HG03064 (cell line): ENCODE data around the gene BMP10.
A peak's percentile ranks its signal among the peaks of the same experiment; 100 is the strongest.

Experiments
- ATAC-seq: cut with Tn5 transposase; IDR thresholded peaks from one replicate; pipeline ENCODE4 v1.9.1; 2021; ENCODE audit warnings: low read depth; ENCODE audit not compliant: unreplicated experiment

BMP10 gene

GRCh38 chr2:68871159-68871764 lies at the start of gene BMP10:
BMP10 (minus strand) TSS chr2:68871397; CDS start chr2:68871358, 39 bp downstream.
- no peak for ATAC-seq

GRCh38 chr2:68920481-68921170 lies 49.4 kb upstream of the BMP10 start:
- ATAC-seq: no peak

- ATAC-seq: no peak
These were observed 47.3 kb upstream of the BMP10 start for GRCh38 chr2:68918497-68918896.

GRCh38 chr2:68917034-68917718 lies 46.0 kb upstream of the BMP10 start:
- no peak for ATAC-seq

GRCh38 chr2:68916226-68916625 lies 45.0 kb upstream of the BMP10 start:
- ATAC-seq: no peak

GRCh38 chr2:68915393-68915792 lies 44.2 kb upstream of the BMP10 start:
- ATAC-seq: no peak

GRCh38 chr2:68913359-68913758 lies 42.2 kb upstream of the BMP10 start:
- no peak for ATAC-seq

GRCh38 chr2:68912732-68913131 lies 41.5 kb upstream of the BMP10 start:
- ATAC-seq: no peak

GRCh38 chr2:68912111-68912510 lies 40.9 kb upstream of the BMP10 start:
- ATAC-seq: no peak

GRCh38 chr2:68911709-68912108 lies 40.5 kb upstream of the BMP10 start:
- ATAC-seq: no peak

GRCh38 chr2:68911246-68911645 lies 40.0 kb upstream of the BMP10 start:
- no peak for ATAC-seq

- peak; percentile 45 for ATAC-seq
These were observed 38.8 kb upstream of the BMP10 start for GRCh38 chr2:68909793-68910674.

- ATAC-seq: peak; percentile 91
These were observed 37.3 kb upstream of the BMP10 start for GRCh38 chr2:68908392-68908970.

GRCh38 chr2:68907920-68908253 lies 36.7 kb upstream of the BMP10 start:
- ATAC-seq: peak; percentile 8

- ATAC-seq: no peak
These were observed 36.2 kb upstream of the BMP10 start for GRCh38 chr2:68907232-68907919.

- ATAC-seq: no peak
These were observed 35.5 kb upstream of the BMP10 start for GRCh38 chr2:68906716-68907115.

- ATAC-seq: no peak
These were observed 33.9 kb upstream of the BMP10 start for GRCh38 chr2:68905116-68905515.

GRCh38 chr2:68901561-68901960 lies 30.4 kb upstream of the BMP10 start:
- no peak for ATAC-seq

GRCh38 chr2:68901199-68901514 lies 30.0 kb upstream of the BMP10 start:
- ATAC-seq: no peak

- ATAC-seq: no peak
These were observed 29.4 kb upstream of the BMP10 start for GRCh38 chr2:68900496-68901198.
